HS-5 (cell line): ENCODE results near the gene MEIS2.

Experiments used
- DNase-seq: peaks from one replicate; pipeline ENCODE4 v3.0.0-alpha.2; 2012; ENCODE audit warnings: low read depth

MEIS2 gene

DNA sequence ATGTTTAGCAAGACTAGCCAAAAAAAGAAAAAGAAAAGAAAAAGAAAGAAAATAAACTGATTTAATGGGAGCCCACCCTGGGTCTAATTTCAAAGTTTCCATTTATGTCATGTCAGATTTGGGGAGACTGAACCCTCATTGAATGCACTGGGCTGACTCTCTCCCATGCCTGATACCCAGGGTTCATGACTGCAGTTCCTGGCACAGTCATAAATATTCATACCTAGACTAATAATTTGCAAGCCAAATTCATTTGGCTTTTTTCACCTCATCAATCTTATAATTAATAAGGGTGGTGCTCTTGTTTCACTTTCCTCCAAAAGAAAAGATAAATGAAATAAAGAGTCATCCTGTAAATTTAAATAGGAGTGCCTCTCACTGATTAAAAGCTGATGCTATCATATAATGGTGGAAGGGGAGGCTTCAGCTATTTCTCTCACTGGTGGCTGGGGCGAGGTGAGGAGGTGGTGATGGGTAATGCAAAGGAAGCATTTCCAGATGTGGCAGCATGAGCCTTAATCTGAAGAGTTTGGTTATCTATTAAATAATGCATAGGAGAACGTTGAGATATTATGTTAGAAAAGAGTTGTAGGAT lies 224.5 kb downstream of the MEIS2 start:
- DNase-seq: no peak

DNA sequence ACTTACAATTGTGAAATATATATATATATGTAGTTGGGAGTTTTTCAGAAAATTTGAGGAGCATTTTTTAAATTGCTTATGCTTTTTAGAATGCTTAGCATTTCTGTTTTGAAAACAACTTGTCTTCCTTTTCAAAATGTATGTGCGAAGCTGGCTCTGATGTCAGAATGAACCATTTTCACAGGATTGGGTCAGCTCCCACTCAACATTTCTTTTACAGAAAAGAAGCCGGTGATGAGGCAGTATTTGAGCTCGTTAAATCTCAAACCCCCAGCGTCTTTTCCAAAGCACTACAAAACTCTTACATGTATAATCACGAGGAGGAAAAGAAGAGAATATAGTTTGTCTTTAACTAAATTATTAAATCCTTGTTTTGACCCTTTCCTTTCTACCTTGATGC lies 225.4 kb downstream of the MEIS2 start:
- DNase-seq: no peak

DNA sequence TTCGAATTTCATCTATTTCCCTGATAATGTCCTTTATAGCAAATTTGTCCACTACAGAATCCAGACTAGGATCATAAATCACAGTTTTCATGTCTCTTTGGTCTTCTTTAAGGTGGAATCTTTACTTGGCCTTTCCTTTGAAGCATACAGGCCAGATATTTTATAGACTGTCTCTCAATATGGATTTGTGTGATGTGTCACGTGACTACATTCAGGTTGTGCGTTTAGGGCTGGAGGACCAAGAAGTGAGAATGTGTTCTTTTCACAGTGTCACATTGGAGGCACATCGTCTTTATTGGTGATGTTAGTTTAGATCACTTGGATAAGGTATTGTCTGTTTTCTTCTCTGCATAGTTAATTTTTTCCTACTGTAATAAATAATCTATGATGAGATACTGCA lies 232.9 kb downstream of the MEIS2 start:
- DNase-seq: no peak

DNA sequence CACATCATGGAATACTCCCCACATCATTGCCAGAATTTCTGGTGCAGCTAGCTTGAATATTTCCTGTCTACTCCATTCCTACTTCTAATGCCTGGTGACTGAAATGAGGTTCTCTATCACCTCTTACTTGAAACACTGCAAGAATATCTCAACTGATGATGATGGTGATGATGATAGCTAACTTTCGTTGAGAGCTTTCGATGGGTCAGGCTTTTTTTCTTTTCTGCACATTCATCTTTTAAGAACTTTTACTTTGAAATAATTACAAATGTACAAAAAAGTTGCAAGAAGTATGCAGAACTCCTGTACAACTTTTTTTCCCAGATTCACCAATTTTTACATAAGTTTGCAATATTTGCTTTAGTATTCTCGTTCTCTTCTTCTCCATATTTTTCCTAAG lies 233.5 kb downstream of the MEIS2 start:
- DNase-seq: no peak

DNA sequence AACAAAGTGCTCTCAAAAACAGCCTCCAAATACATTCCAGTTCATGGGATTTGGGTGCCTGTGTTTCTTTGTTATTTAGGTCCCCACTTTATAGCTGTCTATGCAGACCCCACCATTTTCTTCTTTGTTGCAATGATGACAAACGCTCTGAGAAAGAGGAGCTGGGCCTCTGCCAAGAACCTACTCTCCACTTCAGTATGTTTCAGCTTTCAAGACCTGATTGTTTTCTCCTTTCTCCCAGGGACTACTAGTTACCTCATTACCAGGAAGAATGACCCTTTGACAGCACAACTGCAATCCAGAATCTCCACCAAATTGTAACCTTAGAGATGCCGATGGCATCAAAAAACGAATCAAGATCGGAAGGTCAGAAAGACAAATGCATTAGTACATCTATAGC lies 236.8 kb downstream of the MEIS2 start:
- no peak for DNase-seq

DNA sequence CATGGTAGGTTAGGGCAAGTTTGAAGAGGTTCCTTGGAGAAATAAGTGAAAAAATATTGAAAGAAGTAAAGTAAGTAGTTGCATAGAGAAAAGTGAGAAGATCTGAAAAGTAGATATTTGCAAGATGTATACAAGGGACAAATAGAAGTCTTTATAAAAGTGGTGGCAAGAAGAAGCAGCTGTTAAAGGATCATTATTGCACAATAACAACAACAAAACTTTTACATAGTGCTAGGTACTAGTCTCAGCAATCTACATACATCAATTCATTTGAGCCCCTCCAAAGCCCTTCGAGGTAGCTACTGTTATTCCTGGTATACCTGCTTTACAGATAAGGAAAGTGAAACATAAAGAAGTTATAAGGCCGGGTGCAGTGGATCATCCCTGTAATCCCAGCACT lies 239.6 kb downstream of the MEIS2 start:
- DNase-seq: no peak

DNA sequence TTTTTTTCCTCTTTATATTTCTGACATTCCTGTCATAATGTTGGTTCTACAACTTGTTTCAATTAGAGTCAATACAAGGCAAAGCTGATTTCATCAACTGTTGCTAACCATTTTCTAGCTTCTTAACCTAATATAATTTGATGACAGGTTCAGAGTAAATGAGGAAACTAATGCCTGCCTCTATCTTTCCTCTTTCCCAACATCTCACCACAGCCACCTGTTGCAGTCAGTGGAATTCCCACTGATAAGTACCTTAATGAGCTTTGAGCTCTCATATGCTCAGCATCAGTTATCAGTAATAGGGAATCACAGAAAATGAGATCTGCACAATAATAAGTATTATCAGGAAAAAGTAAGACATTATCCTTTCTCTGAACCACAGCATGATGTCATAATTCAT lies 241.9 kb downstream of the MEIS2 start:
- DNase-seq: no peak

DNA sequence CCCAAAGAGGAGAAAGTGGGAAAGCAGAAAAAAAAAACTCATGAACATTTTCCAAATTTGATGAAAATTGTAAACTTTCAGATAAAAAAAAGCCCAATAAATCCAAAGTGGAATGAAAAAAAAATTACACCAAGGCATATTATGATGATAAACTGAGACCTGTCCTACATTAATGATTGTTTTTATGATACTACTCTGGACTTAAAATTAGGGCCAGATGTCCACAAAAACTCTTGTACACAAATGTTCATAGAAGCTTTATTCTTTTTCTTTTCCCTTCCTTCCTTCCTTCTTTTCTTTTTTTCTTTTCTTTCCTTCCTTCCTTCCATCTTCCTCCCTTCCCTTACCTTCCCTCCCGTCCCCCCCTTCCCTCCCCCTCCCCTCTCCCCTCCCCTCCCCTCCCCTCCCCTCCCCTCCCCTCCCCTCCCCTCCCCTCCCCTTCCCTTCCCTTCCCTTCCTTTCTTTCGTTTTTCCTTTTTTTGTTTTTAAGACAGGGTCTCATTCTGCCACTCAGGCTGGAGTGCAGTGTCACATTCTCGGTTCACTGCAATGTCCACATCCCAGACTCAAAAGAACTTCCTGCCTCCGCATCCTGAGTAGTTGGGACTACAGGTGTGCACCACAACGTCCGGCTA lies 243.9 kb downstream of the MEIS2 start:
- DNase-seq: no peak

DNA sequence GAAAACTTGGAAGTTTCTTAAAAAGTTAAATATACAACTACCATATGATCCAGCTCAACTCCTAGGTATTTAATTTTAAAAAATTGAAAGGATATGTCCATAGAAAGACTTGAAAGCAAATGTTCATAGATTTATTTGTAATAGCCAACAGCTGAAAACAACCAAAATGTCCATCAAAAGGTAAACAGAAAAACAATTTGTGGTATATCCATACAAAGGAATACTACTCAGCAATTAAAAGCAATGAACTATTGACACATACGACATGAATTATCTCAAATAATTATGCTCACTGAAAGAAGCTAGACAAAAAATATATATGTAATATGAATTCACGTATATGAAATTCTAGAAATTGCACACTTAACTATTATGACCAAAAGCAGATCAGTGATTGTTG lies 249.5 kb downstream of the MEIS2 start:
- no peak for DNase-seq

DNA sequence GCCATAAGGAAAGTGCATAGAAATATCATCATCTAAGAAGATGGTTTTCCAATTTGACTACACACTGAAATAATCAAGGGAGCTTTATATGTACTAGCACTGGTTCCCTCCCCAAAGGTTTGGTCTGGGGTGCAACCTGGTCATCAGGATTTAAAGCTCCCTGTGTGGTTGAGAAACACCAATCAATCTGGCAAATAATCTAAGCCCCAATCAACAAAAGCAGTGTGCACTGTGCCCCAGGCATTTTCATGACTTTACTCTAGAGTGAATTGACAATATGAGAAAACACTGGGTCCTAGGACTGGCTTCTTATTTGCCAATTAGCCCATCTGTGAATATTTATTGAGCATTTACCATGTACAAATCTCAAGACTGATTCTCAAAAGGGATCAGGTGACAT lies 255.1 kb downstream of the MEIS2 start:
- DNase-seq: no peak

DNA sequence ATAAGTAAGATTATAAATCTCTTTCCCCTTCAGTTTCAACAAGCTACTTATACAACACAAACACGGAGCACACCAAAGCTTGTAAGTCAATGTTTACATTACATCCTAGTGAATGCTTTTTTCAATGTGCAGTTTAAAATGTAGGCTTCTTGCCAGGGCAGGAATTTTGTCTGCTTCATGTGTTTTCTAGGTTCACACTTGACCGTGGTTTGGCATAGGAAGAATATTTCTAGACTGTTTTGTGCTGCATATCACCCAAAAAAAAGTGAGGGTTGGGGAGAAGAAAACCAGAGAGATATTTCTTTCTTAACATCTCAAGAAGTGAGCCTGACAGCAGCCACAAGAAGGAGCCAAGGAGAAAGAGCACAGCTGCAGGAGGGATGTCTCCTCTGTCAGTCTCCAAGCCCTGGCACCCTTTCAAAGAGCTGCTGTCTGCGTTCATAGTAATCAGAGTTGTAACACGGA lies 255.8 kb downstream of the MEIS2 start:
- no peak for DNase-seq

DNA sequence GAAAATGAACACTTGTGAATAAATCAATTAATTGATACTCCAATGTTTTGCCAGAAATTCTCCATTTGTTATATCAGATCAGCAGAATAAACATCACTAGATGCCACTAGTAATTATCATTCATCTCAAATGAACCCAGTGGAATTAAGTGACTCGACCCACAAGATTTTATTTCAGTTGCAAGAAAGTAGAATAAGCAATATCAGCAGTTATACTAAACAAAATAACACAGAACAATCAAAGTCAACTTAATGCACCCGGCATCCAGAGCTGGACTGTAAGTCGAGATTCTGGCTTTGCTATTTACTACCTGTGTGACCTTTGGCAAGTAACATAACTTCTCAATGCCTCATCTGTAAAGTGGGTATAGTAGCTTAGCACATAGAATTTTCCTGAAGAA lies 256.5 kb downstream of the MEIS2 start:
- no peak for DNase-seq

DNA sequence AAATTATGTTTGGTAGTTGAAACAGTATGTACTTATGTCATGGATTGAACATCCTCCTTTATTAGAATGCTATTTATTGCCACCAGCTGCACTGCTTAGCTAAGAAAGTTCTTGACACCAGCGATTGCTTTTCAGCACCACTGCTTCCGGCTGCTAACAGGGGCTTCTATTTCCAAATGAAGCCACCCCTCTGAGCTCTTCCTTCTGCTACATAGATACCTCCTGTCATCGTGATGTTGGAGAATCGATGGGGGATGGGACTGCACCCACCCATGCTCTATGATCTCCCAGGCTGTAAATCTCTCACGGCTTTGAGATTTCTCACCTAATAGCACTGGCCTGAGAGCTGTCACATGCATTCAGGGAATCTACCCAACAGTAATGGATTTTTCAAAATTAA lies 259.2 kb downstream of the MEIS2 start:
- DNase-seq: no peak
